Measurements from ENCODE around the gene FEV. TPM values are rescaled to one million over a fixed set of nuclear protein-coding genes. Genes with fewer than 3 reads are reported as not detected.
A peak's percentile ranks its signal among the peaks of the same experiment; 100 is the strongest.

Gene FEV
- total and polyA plus RNA-seq, 3 experiments from 2014 or later, result not detected

GRCh38 chr2:219010162-219010756 is 25.3 kb upstream of the FEV start:
- Histone ChIP-seq H3K4me3 (ENCODE audit: low read length) (no peak overlapping the region), H3K9me3 (ENCODE audit: low read length) (no peaks in the 10 kb centered on the region), H3K27me3 (ENCODE audit: insufficient read depth, low read length, poor library complexity, severe bottlenecking) (peaks cover 5% of the 10 kb centered on the region), H3K36me3 (ENCODE audit: insufficient read depth, low read length) (no peaks in the 10 kb centered on the region), H3K27ac (ENCODE audit: low read depth, low read length) (no peak overlapping the region), H3K4me1 (ENCODE audit: insufficient read depth, low read length) (no peaks in the 10 kb centered on the region)
- Mint-ChIP-seq H3K27ac (no peak overlapping the region), H3K4me1 (no peaks in the 10 kb centered on the region), H3K36me3 (peaks cover 0 to 1% (median 0%) of the 10 kb centered on the region in 3 donors), H3K27me3 (peaks cover 39 to 66% of the 10 kb centered on the region in 2 donors), H3K4me3 (no peak overlapping the region), H3K9me3 (peaks cover 0 to 1% (median 0%) of the 10 kb centered on the region in 5 donors)
- no peak for DNase-seq
- POLR2A ChIA-PET, result no interaction called here
- CTCF ChIA-PET, result interaction anchor here (1.0 to 1.7 kb wide), 2 partner anchors 19 to 30 kb away, joined by 5 read pairs; no protein-coding TSS in a partner anchor

GRCh38 chr2:219009294-219009693 is 24.3 kb upstream of the FEV start:
- Histone ChIP-seq H3K36me3 (ENCODE audit: insufficient read depth, low read length) (no peaks in the 10 kb centered on the region), H3K27ac (ENCODE audit: low read depth, low read length) (no peak overlapping the region), H3K27me3 (ENCODE audit: insufficient read depth, low read length, poor library complexity, severe bottlenecking) (peaks cover 7% of the 10 kb centered on the region), H3K4me3 (ENCODE audit: low read length) (no peak overlapping the region), H3K9me3 (ENCODE audit: low read length) (no peaks in the 10 kb centered on the region), H3K4me1 (ENCODE audit: insufficient read depth, low read length) (no peaks in the 10 kb centered on the region)
- Mint-ChIP-seq H3K9me3 (peaks cover 0 to 1% (median 0%) of the 10 kb centered on the region in 5 donors), H3K4me3 (no peak overlapping the region), H3K27me3 (peaks cover 44 to 72% of the 10 kb centered on the region in 2 donors), H3K4me1 (no peaks in the 10 kb centered on the region), H3K36me3 (peaks cover 0 to 1% (median 0%) of the 10 kb centered on the region in 3 donors), H3K27ac (no peak overlapping the region)
- ChIA-PET CTCF (no interaction called here), POLR2A (no interaction called here)
- no peak for DNase-seq

- POLR2A ChIA-PET, result no interaction called here
- DNase-seq, result no peak
- Histone ChIP-seq H3K27ac (ENCODE audit: low read depth, low read length) (no peak overlapping the region), H3K27me3 (ENCODE audit: insufficient read depth, low read length, poor library complexity, severe bottlenecking) (peaks cover 42% of the 10 kb centered on the region), H3K9me3 (ENCODE audit: low read length) (no peaks in the 10 kb centered on the region), H3K4me1 (ENCODE audit: insufficient read depth, low read length) (peaks cover 16% of the 10 kb centered on the region), H3K36me3 (ENCODE audit: insufficient read depth, low read length) (no peaks in the 10 kb centered on the region), H3K4me3 (ENCODE audit: low read length) (no peak overlapping the region)
- Mint-ChIP-seq H3K9me3 (no peaks in the 10 kb centered on the region), H3K27me3 (peaks cover 64 to 70% of the 10 kb centered on the region in 2 donors), H3K4me3 (peak overlapping the region in 4 of 7 donors; percentile 45 to 78 (median 50)), H3K36me3 (peaks cover 0 to 1% (median 0%) of the 10 kb centered on the region in 3 donors), H3K4me1 (peaks cover 7 to 22% (median 15%) of the 10 kb centered on the region in 3 donors), H3K27ac (no peak overlapping the region)
- CTCF ChIA-PET, result interaction anchor here (3.4 kb wide), 1 partner anchor 9 kb away, joined by 13 read pairs; no protein-coding TSS in a partner anchor
Measured at GRCh38 chr2:219003979-219004378, 19.0 kb upstream of the FEV start.

- no peaks in the 10 kb centered on the region for H3K9me3 Mint-ChIP-seq
- CTCF ChIA-PET, result interaction anchor here (2.3 to 3.4 kb wide), 2 partner anchors 9 to 27 kb away, joined by 9 to 13 read pairs; no protein-coding TSS in a partner anchor
- H3K4me3 Mint-ChIP-seq, result peak overlapping the region in 6 of 7 donors; percentile 41 to 78 (median 59)
- peaks cover 63 to 71% of the 10 kb centered on the region in 2 donors for H3K27me3 Mint-ChIP-seq
- H3K27me3 ChIP-seq (ENCODE audit: insufficient read depth, low read length, poor library complexity, severe bottlenecking), result peaks cover 42% of the 10 kb centered on the region
- peaks cover 16% of the 10 kb centered on the region for H3K4me1 ChIP-seq (ENCODE audit: insufficient read depth, low read length)
- H3K4me3 ChIP-seq (ENCODE audit: low read length), result no peak overlapping the region
- H3K27ac ChIP-seq (ENCODE audit: low read depth, low read length), result no peak overlapping the region
- no peak for DNase-seq
- POLR2A ChIA-PET, result no interaction called here
- H3K36me3 Mint-ChIP-seq, result peaks cover 0 to 1% (median 0%) of the 10 kb centered on the region in 3 donors
- no peaks in the 10 kb centered on the region for H3K36me3 ChIP-seq (ENCODE audit: insufficient read depth, low read length)
- peak overlapping the region in 1 of 8 donors; percentile 61 for H3K27ac Mint-ChIP-seq
- peaks cover 7 to 22% (median 15%) of the 10 kb centered on the region in 3 donors for H3K4me1 Mint-ChIP-seq
- H3K9me3 ChIP-seq (ENCODE audit: low read length), result no peaks in the 10 kb centered on the region
Measured at GRCh38 chr2:219003267-219003634, 18.3 kb upstream of the FEV start.

GRCh38 chr2:219002395-219003266 is 17.6 kb upstream of the FEV start:
- ChIA-PET CTCF (interaction anchor here (1.1 to 3.4 kb wide), 4 partner anchors 8 to 127 kb away, joined by 4 to 13 read pairs (median 8); no protein-coding TSS in a partner anchor), POLR2A (interaction anchor here (0.9 kb wide), 1 partner anchor 27 kb away, joined by 3 read pairs; no protein-coding TSS in a partner anchor)
- peaks cover 63 to 72% of the 10 kb centered on the region in 2 donors for H3K27me3 Mint-ChIP-seq
- no peaks in the 10 kb centered on the region for H3K36me3 ChIP-seq (ENCODE audit: insufficient read depth, low read length)
- DNase-seq, result peak in 4 of 5 donors; percentile 17 to 63 (median 35)
- peak overlapping the region; percentile 15 for H3K4me3 ChIP-seq (ENCODE audit: low read length)
- H3K4me3 Mint-ChIP-seq, result peak overlapping the region in 6 of 7 donors; percentile 66 to 90 (median 78)
- H3K9me3 ChIP-seq (ENCODE audit: low read length), result no peaks in the 10 kb centered on the region
- H3K27ac Mint-ChIP-seq, result no peak overlapping the region
- H3K27ac ChIP-seq (ENCODE audit: low read depth, low read length), result no peak overlapping the region
- H3K36me3 Mint-ChIP-seq, result peaks cover 0 to 1% (median 0%) of the 10 kb centered on the region in 3 donors
- no peaks in the 10 kb centered on the region for H3K9me3 Mint-ChIP-seq
- peaks cover 16% of the 10 kb centered on the region for H3K4me1 ChIP-seq (ENCODE audit: insufficient read depth, low read length)
- H3K4me1 Mint-ChIP-seq, result peaks cover 7 to 22% (median 15%) of the 10 kb centered on the region in 3 donors
- H3K27me3 ChIP-seq (ENCODE audit: insufficient read depth, low read length, poor library complexity, severe bottlenecking), result peaks cover 42% of the 10 kb centered on the region

GRCh38 chr2:219001577-219002394 is 16.8 kb upstream of the FEV start:
- peaks cover 8 to 22% (median 15%) of the 10 kb centered on the region in 3 donors for H3K4me1 Mint-ChIP-seq
- Histone ChIP-seq H3K9me3 (ENCODE audit: low read length) (no peaks in the 10 kb centered on the region), H3K36me3 (ENCODE audit: insufficient read depth, low read length) (no peaks in the 10 kb centered on the region), H3K27me3 (ENCODE audit: insufficient read depth, low read length, poor library complexity, severe bottlenecking) (peaks cover 46% of the 10 kb centered on the region), H3K4me3 (ENCODE audit: low read length) (no peak overlapping the region), H3K4me1 (ENCODE audit: insufficient read depth, low read length) (peaks cover 16% of the 10 kb centered on the region), H3K27ac (ENCODE audit: low read depth, low read length) (no peak overlapping the region)
- POLR2A ChIA-PET, result interaction anchor here (0.9 to 1.1 kb wide), 2 partner anchors 9 to 28 kb away, joined by 3 read pairs; no protein-coding TSS in a partner anchor
- no peaks in the 10 kb centered on the region for H3K9me3 Mint-ChIP-seq
- peaks cover 61 to 73% of the 10 kb centered on the region in 2 donors for H3K27me3 Mint-ChIP-seq
- peaks cover 0 to 1% (median 0%) of the 10 kb centered on the region in 3 donors for H3K36me3 Mint-ChIP-seq
- H3K27ac Mint-ChIP-seq, result no peak overlapping the region
- CTCF ChIA-PET, result interaction anchor here (1.1 to 2.3 kb wide), 3 partner anchors 22 to 126 kb away, joined by 4 to 9 read pairs (median 8); no protein-coding TSS in a partner anchor
- H3K4me3 Mint-ChIP-seq, result peak overlapping the region; percentile 16 to 80 (median 43)
- no peak for DNase-seq

- H3K27ac ChIP-seq (ENCODE audit: low read depth, low read length), result no peak overlapping the region
- ChIA-PET POLR2A (interaction anchor here (1.1 kb wide), 1 partner anchor 8 kb away, joined by 3 read pairs; no protein-coding TSS in a partner anchor), CTCF (interaction anchor here (2.0 to 2.3 kb wide), 2 partner anchors 21 to 29 kb away, joined by 8 to 9 read pairs; no protein-coding TSS in a partner anchor)
- peaks cover 51% of the 10 kb centered on the region for H3K27me3 ChIP-seq (ENCODE audit: insufficient read depth, low read length, poor library complexity, severe bottlenecking)
- Mint-ChIP-seq H3K27me3 (peaks cover 60 to 74% of the 10 kb centered on the region in 2 donors), H3K36me3 (peaks cover 0 to 1% (median 0%) of the 10 kb centered on the region in 3 donors), H3K4me3 (peak overlapping the region in 3 of 7 donors; percentile 28 to 41 (median 40)), H3K27ac (no peak overlapping the region), H3K9me3 (no peaks in the 10 kb centered on the region), H3K4me1 (peaks cover 8 to 24% (median 15%) of the 10 kb centered on the region in 3 donors)
- H3K4me3 ChIP-seq (ENCODE audit: low read length), result no peak overlapping the region
- no peak for DNase-seq
- no peaks in the 10 kb centered on the region for H3K36me3 ChIP-seq (ENCODE audit: insufficient read depth, low read length)
- H3K9me3 ChIP-seq (ENCODE audit: low read length), result no peaks in the 10 kb centered on the region
- peaks cover 19% of the 10 kb centered on the region for H3K4me1 ChIP-seq (ENCODE audit: insufficient read depth, low read length)
Measured at GRCh38 chr2:219001100-219001576, 16.2 kb upstream of the FEV start.
